HCT116 (cell line): ENCODE results near the gene P4HA1.

Experiments
- MAX ChIP-seq: IDR thresholded peaks from 2 replicates; pipeline ENCODE4 v1.6.1; 2012
- ZNF274 ChIP-seq: fragments of 200-500 bp; sonication (Bioruptor generic); IDR thresholded peaks from 2 replicates; pipeline ENCODE4 v1.6.1; 2014; ENCODE audit warnings: mild to moderate bottlenecking, low read depth, low read length, inconsistent platforms
- TF ChIP-seq, protein P1 (sequence below), 3 experiments: fragments of 200-600 bp in 1 of 3; sonication (generic) in 1 of 3; IDR thresholded peaks in 2 of 3; conservative IDR thresholded peaks in 1 of 3; 2 replicates each; pipeline ENCODE4 v1.5.1; 2012 to 2017; ENCODE audit warnings: low read depth in 2 of 3, low read length in 2 of 3, antibody characterized with exemption in 1 of 3, borderline replicate concordance in 1 of 3, control low read depth in 1 of 3, mild to moderate bottlenecking in 1 of 3, mixed read lengths in 1 of 3, mixed run types in 1 of 3, moderate library complexity in 1 of 3; ENCODE audit not compliant: insufficient read depth in 1 of 3

DNA sequence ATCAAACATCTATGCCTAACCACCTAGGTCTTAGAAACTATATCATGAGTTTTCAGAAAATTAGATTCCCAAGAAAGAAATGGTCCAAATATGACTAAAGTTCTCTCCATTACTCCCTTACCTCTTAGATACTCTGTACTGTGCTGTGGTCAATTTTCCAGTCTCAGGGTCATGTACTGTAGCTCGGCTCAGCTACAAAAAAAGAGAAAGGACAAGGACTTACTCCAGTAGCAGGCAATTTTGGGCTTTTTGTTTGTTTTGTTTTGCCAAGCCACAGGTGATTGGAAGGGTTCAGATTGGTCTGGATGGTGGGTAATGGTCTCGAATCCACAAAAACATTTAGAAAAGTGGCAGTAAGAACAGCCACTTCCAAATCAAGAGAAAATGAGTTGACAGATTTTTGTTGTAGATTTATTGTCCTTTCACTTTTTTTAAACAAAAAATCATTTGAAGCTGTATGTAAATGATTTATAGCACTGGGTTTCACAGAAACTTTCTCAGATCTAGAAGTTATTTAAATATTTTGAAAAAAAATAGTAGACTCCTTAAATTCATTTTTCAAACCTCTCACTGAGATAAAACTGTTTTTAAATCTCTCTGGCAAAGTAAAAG is 52.8 kb downstream of the P4HA1 start:
- TF ChIP-seq ZNF274 (no peak), MAX (no peak)
- TF ChIP-seq, protein P1, sequence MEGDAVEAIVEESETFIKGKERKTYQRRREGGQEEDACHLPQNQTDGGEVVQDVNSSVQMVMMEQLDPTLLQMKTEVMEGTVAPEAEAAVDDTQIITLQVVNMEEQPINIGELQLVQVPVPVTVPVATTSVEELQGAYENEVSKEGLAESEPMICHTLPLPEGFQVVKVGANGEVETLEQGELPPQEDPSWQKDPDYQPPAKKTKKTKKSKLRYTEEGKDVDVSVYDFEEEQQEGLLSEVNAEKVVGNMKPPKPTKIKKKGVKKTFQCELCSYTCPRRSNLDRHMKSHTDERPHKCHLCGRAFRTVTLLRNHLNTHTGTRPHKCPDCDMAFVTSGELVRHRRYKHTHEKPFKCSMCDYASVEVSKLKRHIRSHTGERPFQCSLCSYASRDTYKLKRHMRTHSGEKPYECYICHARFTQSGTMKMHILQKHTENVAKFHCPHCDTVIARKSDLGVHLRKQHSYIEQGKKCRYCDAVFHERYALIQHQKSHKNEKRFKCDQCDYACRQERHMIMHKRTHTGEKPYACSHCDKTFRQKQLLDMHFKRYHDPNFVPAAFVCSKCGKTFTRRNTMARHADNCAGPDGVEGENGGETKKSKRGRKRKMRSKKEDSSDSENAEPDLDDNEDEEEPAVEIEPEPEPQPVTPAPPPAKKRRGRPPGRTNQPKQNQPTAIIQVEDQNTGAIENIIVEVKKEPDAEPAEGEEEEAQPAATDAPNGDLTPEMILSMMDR (IDR thresholded peaks at IDR 0.05 in 2 of 3, conservative IDR thresholded peaks at IDR 0.05 in 1 of 3; ENCODE audit: borderline replicate concordance in 1 of 3, insufficient read depth in 1 of 3, low read depth in 2 of 3, low read length in 2 of 3): no peak
